BE2C (cell line): ENCODE measurements around the gene MAGEB6B.

ENCODE experiments used
- DNase-seq: peaks from one replicate; pipeline ENCODE4 v3.0.0-alpha.2; 2020
- H3K27me3 ChIP-seq: fragments of 250-450 bp; sonication (Bioruptor Pico); 2 replicates; pipeline ENCODE4 v1.5.1; 2020; ENCODE audit warnings: mild to moderate bottlenecking
- H3K36me3 ChIP-seq: fragments of 250-450 bp; sonication (Bioruptor Pico); 2 replicates; pipeline ENCODE4 v1.5.1; 2020; ENCODE audit warnings: mild to moderate bottlenecking
- H3K4me1 ChIP-seq: fragments of 250-450 bp; sonication (Bioruptor Pico); 2 replicates; pipeline ENCODE4 v1.5.1; 2020
- H3K4me3 ChIP-seq: 2 replicates; pipeline ENCODE4 v1.5.1; 2011; ENCODE audit warnings: low read depth, low read length
- H3K9me3 ChIP-seq: fragments of 250-450 bp; sonication (Bioruptor Pico); 2 replicates; pipeline ENCODE4 v1.5.1; 2020
- TF ChIP-seq, protein P1 (sequence below): IDR thresholded peaks from 2 replicates; pipeline ENCODE4 v1.5.1; 2012; ENCODE audit warnings: mild to moderate bottlenecking, low read depth, low read length

MAGEB6B gene

DNA sequence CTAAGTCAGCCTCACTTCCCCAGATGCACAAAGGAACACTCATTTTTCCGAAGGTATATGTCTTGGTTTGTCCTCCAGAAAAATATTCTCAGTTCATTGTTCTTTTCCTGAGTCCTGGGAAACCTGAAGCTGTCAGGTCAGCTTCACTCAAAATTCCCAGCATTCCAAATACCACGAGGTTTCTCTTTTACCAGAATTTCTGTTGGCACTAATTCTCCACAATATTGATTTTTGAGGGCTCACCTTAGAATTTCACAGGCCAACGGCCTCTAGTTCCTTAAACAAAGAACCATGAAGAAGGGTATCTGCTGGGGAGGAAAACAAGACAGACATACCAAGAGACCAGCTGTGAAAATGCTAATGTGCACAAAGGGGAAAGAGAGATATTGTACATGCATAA lies 47.6 kb downstream of the MAGEB6B start:
- Histone ChIP-seq H3K4me1 (no peaks in the 10 kb centered on the region), H3K27me3 (no peaks in the 10 kb centered on the region), H3K36me3 (no peaks in the 10 kb centered on the region), H3K4me3 (no peak overlapping the region), H3K9me3 (no peaks in the 10 kb centered on the region)
- DNase-seq = no peak
- TF ChIP-seq, protein P1, sequence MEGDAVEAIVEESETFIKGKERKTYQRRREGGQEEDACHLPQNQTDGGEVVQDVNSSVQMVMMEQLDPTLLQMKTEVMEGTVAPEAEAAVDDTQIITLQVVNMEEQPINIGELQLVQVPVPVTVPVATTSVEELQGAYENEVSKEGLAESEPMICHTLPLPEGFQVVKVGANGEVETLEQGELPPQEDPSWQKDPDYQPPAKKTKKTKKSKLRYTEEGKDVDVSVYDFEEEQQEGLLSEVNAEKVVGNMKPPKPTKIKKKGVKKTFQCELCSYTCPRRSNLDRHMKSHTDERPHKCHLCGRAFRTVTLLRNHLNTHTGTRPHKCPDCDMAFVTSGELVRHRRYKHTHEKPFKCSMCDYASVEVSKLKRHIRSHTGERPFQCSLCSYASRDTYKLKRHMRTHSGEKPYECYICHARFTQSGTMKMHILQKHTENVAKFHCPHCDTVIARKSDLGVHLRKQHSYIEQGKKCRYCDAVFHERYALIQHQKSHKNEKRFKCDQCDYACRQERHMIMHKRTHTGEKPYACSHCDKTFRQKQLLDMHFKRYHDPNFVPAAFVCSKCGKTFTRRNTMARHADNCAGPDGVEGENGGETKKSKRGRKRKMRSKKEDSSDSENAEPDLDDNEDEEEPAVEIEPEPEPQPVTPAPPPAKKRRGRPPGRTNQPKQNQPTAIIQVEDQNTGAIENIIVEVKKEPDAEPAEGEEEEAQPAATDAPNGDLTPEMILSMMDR = no peak
